ENCODE data around the gene FGF12.

DNA sequence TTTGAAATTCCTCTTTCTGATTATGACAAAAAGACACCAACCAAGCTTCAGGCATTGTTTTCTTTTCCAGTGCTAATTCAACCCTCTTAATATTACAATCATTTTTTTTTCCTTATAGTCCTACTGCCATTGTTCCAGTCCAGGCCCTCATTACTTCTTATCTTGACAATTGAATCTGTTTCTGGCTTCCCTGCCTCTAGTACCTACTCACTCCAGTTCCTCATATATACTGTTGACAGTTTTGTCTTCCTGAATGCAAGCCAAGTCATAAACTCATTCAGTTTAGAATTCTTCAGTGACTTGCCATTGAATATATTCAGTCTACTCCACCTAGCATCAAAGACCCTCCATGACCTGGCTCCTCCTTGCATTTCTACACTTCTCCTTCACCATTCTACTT is 507.4 kb downstream of the FGF12 start:
- TF ChIP-seq, protein P1, sequence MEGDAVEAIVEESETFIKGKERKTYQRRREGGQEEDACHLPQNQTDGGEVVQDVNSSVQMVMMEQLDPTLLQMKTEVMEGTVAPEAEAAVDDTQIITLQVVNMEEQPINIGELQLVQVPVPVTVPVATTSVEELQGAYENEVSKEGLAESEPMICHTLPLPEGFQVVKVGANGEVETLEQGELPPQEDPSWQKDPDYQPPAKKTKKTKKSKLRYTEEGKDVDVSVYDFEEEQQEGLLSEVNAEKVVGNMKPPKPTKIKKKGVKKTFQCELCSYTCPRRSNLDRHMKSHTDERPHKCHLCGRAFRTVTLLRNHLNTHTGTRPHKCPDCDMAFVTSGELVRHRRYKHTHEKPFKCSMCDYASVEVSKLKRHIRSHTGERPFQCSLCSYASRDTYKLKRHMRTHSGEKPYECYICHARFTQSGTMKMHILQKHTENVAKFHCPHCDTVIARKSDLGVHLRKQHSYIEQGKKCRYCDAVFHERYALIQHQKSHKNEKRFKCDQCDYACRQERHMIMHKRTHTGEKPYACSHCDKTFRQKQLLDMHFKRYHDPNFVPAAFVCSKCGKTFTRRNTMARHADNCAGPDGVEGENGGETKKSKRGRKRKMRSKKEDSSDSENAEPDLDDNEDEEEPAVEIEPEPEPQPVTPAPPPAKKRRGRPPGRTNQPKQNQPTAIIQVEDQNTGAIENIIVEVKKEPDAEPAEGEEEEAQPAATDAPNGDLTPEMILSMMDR (IDR thresholded peaks at IDR 0.05) = no peak
- no peak for TF ChIP-seq POLR2A (IDR thresholded peaks at IDR 0.05)
